Fibroblast of lung (primary cell): ENCODE results near the gene CNDP2. TPM values are rescaled to one million over a fixed set of nuclear protein-coding genes. Genes with fewer than 3 reads are reported as not detected.

Source experiments
- DNase-seq, 2 donors: peaks; one replicate each; pipeline versions ENCODE4 v3.0.0 to v3.0.0-alpha.2; 2010; ENCODE audit warnings: low read depth in 2 of 2
- H2AFZ ChIP-seq: 2 replicates; pipeline ENCODE4 v1.5.1; 2012; ENCODE audit warnings: low read length, control low read depth, inconsistent platforms
- H3K27ac ChIP-seq: 2 replicates; pipeline ENCODE4 v1.5.1; 2011; ENCODE audit warnings: low read length, control low read depth; ENCODE audit not compliant: insufficient read depth
- H3K27me3 ChIP-seq: 2 replicates; pipeline ENCODE4 v1.5.1; 2011; ENCODE audit warnings: mild to moderate bottlenecking, low read length; ENCODE audit not compliant: control insufficient read depth, insufficient read depth
- H3K36me3 ChIP-seq: 2 replicates; pipeline ENCODE4 v1.5.1; 2011; ENCODE audit warnings: low read length; ENCODE audit not compliant: control insufficient read depth, insufficient read depth
- H3K4me1 ChIP-seq: 2 replicates; pipeline ENCODE4 v1.5.1; 2011; ENCODE audit warnings: low read length; ENCODE audit not compliant: control insufficient read depth, insufficient read depth; ENCODE audit errors: extremely low read depth
- H3K4me2 ChIP-seq: 2 replicates; pipeline ENCODE4 v1.5.1; 2011; ENCODE audit warnings: low read length, control low read depth; ENCODE audit not compliant: insufficient read depth; ENCODE audit errors: extremely low read depth
- H3K4me3 ChIP-seq, 4 experiments: fragments of 200-600 bp in 1 of 4; sonication (generic) in 1 of 4; replicated peaks in 1 of 4; 2 replicates each; pipeline ENCODE4 v1.5.1; 2011 to 2016; ENCODE audit warnings: low read length in 4 of 4, low read depth in 3 of 4, mild to moderate bottlenecking in 3 of 4, control low read depth in 2 of 4, inconsistent platforms in 1 of 4, mixed read lengths in 1 of 4; ENCODE audit not compliant: insufficient read depth in 1 of 4; ENCODE audit errors: control extremely low read depth in 1 of 4
- H3K79me2 ChIP-seq: 2 replicates; pipeline ENCODE4 v1.5.1; 2012; ENCODE audit warnings: mild to moderate bottlenecking, low read length, inconsistent platforms; ENCODE audit not compliant: control insufficient read depth, insufficient read depth
- H3K9ac ChIP-seq: 2 replicates; pipeline ENCODE4 v1.5.1; 2011; ENCODE audit warnings: mild to moderate bottlenecking, low read length, control low read depth; ENCODE audit not compliant: insufficient read depth
- H3K9me3 ChIP-seq: 2 replicates; pipeline ENCODE4 v1.5.1; 2012; ENCODE audit warnings: low read depth, low read length; ENCODE audit not compliant: control insufficient read depth, insufficient read depth
- H4K20me1 ChIP-seq: 2 replicates; pipeline ENCODE4 v1.5.1; 2011; ENCODE audit warnings: low read length; ENCODE audit not compliant: control insufficient read depth, insufficient read depth; ENCODE audit errors: extremely low read depth
- CTCF ChIP-seq, 2 donors: IDR thresholded peaks in 1 of 2; conservative IDR thresholded peaks in 1 of 2; 1 replicate in 1 of 2; 2 replicates in 1 of 2; pipeline ENCODE4 v1.5.1; 2011 to 2012; ENCODE audit warnings: low read length in 2 of 2, control low read depth in 1 of 2, inconsistent platforms in 1 of 2, low read depth in 1 of 2, mild to moderate bottlenecking in 1 of 2
- EZH2 ChIP-seq: IDR thresholded peaks from 2 replicates; pipeline ENCODE4 v1.5.1; 2012; ENCODE audit warnings: low read length, control low read depth, mild to moderate bottlenecking; ENCODE audit errors: missing control alignments
- polyA plus RNA-seq, 2 donors: library from polyadenylated mRNA; depleted of rRNA in 1 of 2; stranded (reverse) in 1 of 2; unstranded in 1 of 2; fragments of >200 nt; gene quantifications; 2 replicates each; pipeline ENCODE4 v1.2.1, GENCODE V29; 2011 to 2012; ENCODE audit warnings: missing spikeins in 1 of 2
- total RNA-seq: library from RNA; depleted of rRNA; stranded (reverse); fragments of >200 nt; gene quantifications from 2 replicates; pipeline ENCODE4 v1.2.1, GENCODE V29; 2014

Gene CNDP2
- total and polyA plus RNA-seq, 2 donors (not counting 1 experiment from before 2014, with no cell fraction given): 41.8 to 69.8 TPM

GRCh38 chr18:74558096-74558495, 61.9 kb downstream of the CNDP2 start:
- DNase-seq: no peak
- H3K4me1 ChIP-seq: no peaks in the 10 kb centered on the region
- H3K36me3 ChIP-seq: no peaks in the 10 kb centered on the region
- H3K9ac ChIP-seq: no peak overlapping the region
- no peaks in the 10 kb centered on the region for H4K20me1 ChIP-seq
- H3K79me2 ChIP-seq: no peaks in the 10 kb centered on the region
- no peak overlapping the region for H3K4me3 ChIP-seq
- H3K4me2 ChIP-seq: no peak overlapping the region
- H3K27me3 ChIP-seq: peaks cover 3% of the 10 kb centered on the region
- no peaks in the 10 kb centered on the region for H3K9me3 ChIP-seq
- TF ChIP-seq CTCF (conservative IDR thresholded peaks at IDR 0.05 in 1 of 2, IDR thresholded peaks at IDR 0.05 in 1 of 2; ENCODE audit: low read depth in 1 of 2, low read length in 2 of 2) (no peak), EZH2 (no peak)
- no peak overlapping the region for H3K27ac ChIP-seq
- H2AFZ ChIP-seq: no peak overlapping the region

GRCh38 chr18:74562131-74562730, 66.1 kb downstream of the CNDP2 start:
- no peak for DNase-seq
- Histone ChIP-seq H3K4me1 (no peaks in the 10 kb centered on the region), H3K9me3 (no peaks in the 10 kb centered on the region), H3K4me3 (no peak overlapping the region), H3K27me3 (peaks cover 3% of the 10 kb centered on the region), H3K4me2 (no peak overlapping the region), H3K36me3 (no peaks in the 10 kb centered on the region), H3K9ac (no peak overlapping the region), H2AFZ (no peak overlapping the region), H3K27ac (no peak overlapping the region), H3K79me2 (no peaks in the 10 kb centered on the region), H4K20me1 (no peaks in the 10 kb centered on the region)
- no peak for TF ChIP-seq CTCF (conservative IDR thresholded peaks at IDR 0.05 in 1 of 2, IDR thresholded peaks at IDR 0.05 in 1 of 2; ENCODE audit: low read depth in 1 of 2, low read length in 2 of 2)
- TF ChIP-seq EZH2: no peak

- no peaks in the 10 kb centered on the region for H3K9me3 ChIP-seq
- no peaks in the 10 kb centered on the region for H4K20me1 ChIP-seq
- no peak overlapping the region for H3K9ac ChIP-seq
- H2AFZ ChIP-seq: no peak overlapping the region
- H3K36me3 ChIP-seq: no peaks in the 10 kb centered on the region
- TF ChIP-seq CTCF (conservative IDR thresholded peaks at IDR 0.05 in 1 of 2, IDR thresholded peaks at IDR 0.05 in 1 of 2; ENCODE audit: low read depth in 1 of 2, low read length in 2 of 2): no peak
- no peak for TF ChIP-seq EZH2
- H3K4me1 ChIP-seq: no peaks in the 10 kb centered on the region
- no peak overlapping the region for H3K27ac ChIP-seq
- no peak for DNase-seq
- no peak overlapping the region for H3K4me2 ChIP-seq
- peaks cover 3% of the 10 kb centered on the region for H3K27me3 ChIP-seq
- no peaks in the 10 kb centered on the region for H3K79me2 ChIP-seq
- H3K4me3 ChIP-seq: no peak overlapping the region
Observed at GRCh38 chr18:74562775-74563174, 66.6 kb downstream of the CNDP2 start.
